B cell (primary cell): ENCODE results near the gene ADGRA3. TPM values are rescaled to one million over a fixed set of nuclear protein-coding genes. Genes with fewer than 3 reads are reported as not detected.

Source experiments
- ATAC-seq: fragments of 200-7000 bp; cut with Tn5 transposase; one replicate; pipeline ENCODE4 v1.10.0; 2021; ENCODE audit warnings: low read depth, mild to moderate bottlenecking, moderate number of reproducible peaks, moderate library complexity
- CTCF ChIA-PET: fragments of 350-600 bp; sonication (Branson Sonifier 250); formaldehyde crosslinking; loops from one replicate; lab custom pipeline; 2021; ENCODE audit warnings: antibody characterized with exemption, inconsistent platforms; lab: Charles Lee
- POLR2A ChIA-PET: fragments of 350-600 bp; sonication (Branson Sonifier 250); formaldehyde crosslinking; loops from one replicate; lab custom pipeline; 2021; ENCODE audit warnings: antibody characterized with exemption; lab: Charles Lee
- DNase-seq: peaks from one replicate; pipeline ENCODE4 v3.0.0; 2013
- H2AFZ ChIP-seq: 2 replicates; pipeline ENCODE4 v1.6.1; 2012; ENCODE audit warnings: mild to moderate bottlenecking, low read depth, low read length; ENCODE audit not compliant: insufficient read depth, poor library complexity, severe bottlenecking
- H3K27ac ChIP-seq, 2 donors: 1 replicate in 1 of 2; 2 replicates in 1 of 2; pipeline ENCODE4 v1.5.1; 2012 to 2013; ENCODE audit warnings: low read length in 2 of 2, mild to moderate bottlenecking in 2 of 2, moderate library complexity in 1 of 2
- H3K27me3 ChIP-seq, 4 experiments: fragments of 200-600 bp in 1 of 4; sonication (generic) in 1 of 4; replicated peaks in 1 of 4; 1 replicate in 2 of 4; 2 replicates in 2 of 4; pipeline versions ENCODE4 v1.6.1 to v1.7.0; 2013 to 2016; ENCODE audit warnings: low read length in 3 of 4, mild to moderate bottlenecking in 2 of 4, mixed read lengths in 1 of 4, moderate library complexity in 1 of 4; ENCODE audit not compliant: insufficient read depth in 4 of 4, control insufficient read depth in 3 of 4; ENCODE audit errors: control extremely low read depth in 1 of 4
- H3K36me3 ChIP-seq, 2 experiments: replicated peaks in 1 of 2; 1 replicate in 1 of 2; 2 replicates in 1 of 2; pipeline versions ENCODE4 v1.6.1 to v1.7.1; 2013; ENCODE audit warnings: low read length in 1 of 2; ENCODE audit not compliant: insufficient read depth in 2 of 2, control insufficient read depth in 1 of 2; ENCODE audit errors: control extremely low read depth in 1 of 2, extremely low read depth in 1 of 2
- H3K4me1 ChIP-seq, 2 donors: fragments of 200-600 bp in 1 of 2; sonication (generic) in 1 of 2; 1 replicate in 1 of 2; 2 replicates in 1 of 2; pipeline versions ENCODE4 v1.5.1 to v1.6.1; 2013 to 2017; ENCODE audit warnings: low read length in 2 of 2; ENCODE audit not compliant: control insufficient read depth in 2 of 2, insufficient read depth in 2 of 2
- H3K4me2 ChIP-seq: replicated peaks from 2 replicates; pipeline ENCODE3; 2012; ENCODE audit warnings: mild to moderate bottlenecking, low read depth, low read length; ENCODE audit not compliant: poor library complexity, severe bottlenecking
- H3K4me3 ChIP-seq, 5 experiments: fragments of 200-600 bp in 1 of 5; sonication (generic) in 1 of 5; 1 replicate in 3 of 5; 2 replicates in 2 of 5; pipeline versions ENCODE4 v1.5.1 to v1.7.0; 2011 to 2016; ENCODE audit warnings: low read length in 4 of 5, mild to moderate bottlenecking in 4 of 5, low read depth in 2 of 5, control low read depth in 1 of 5, moderate library complexity in 1 of 5; ENCODE audit not compliant: insufficient read depth in 1 of 5; ENCODE audit errors: control extremely low read depth in 1 of 5, extremely low read depth in 1 of 5
- H3K79me2 ChIP-seq: fragments of 200-600 bp; sonication (generic); one replicate; pipeline ENCODE4 v1.6.0; 2016; ENCODE audit warnings: low read length; ENCODE audit not compliant: control insufficient read depth, insufficient read depth
- H3K9ac ChIP-seq: fragments of 200-600 bp; sonication (generic); 2 replicates; pipeline ENCODE4 v1.6.1; 2017; ENCODE audit warnings: mild to moderate bottlenecking, low read length, moderate library complexity
- H3K9me3 ChIP-seq, 3 donors: one replicate each; pipeline versions ENCODE4 v1.6.1 to v1.7.1; 2013; ENCODE audit warnings: low read length in 2 of 3; ENCODE audit not compliant: control insufficient read depth in 2 of 3, insufficient read depth in 1 of 3; ENCODE audit errors: control extremely low read depth in 1 of 3
- H4K20me1 ChIP-seq: 2 replicates; pipeline ENCODE4 v1.6.0; 2012; ENCODE audit warnings: mild to moderate bottlenecking, low read length; ENCODE audit not compliant: insufficient read depth, control insufficient read depth, poor library complexity, severe bottlenecking
- H3K27ac Mint-ChIP-seq: one replicate; pipeline ENCODE4 v1.8.0; 2021; ENCODE audit warnings: mixed read lengths
- H3K27me3 Mint-ChIP-seq: one replicate; pipeline ENCODE4 v1.8.0; 2021; ENCODE audit warnings: mixed read lengths
- H3K4me1 Mint-ChIP-seq: one replicate; pipeline ENCODE4 v1.8.0; 2021; ENCODE audit warnings: mixed read lengths
- H3K4me3 Mint-ChIP-seq: one replicate; pipeline ENCODE4 v1.8.0; 2021; ENCODE audit warnings: mixed read lengths
- H3K9me3 Mint-ChIP-seq: one replicate; pipeline ENCODE4 v1.8.0; 2022; ENCODE audit warnings: mixed read lengths; ENCODE audit not compliant: insufficient read depth
- EZH2 ChIP-seq: IDR thresholded peaks from 2 replicates; pipeline ENCODE4 v1.6.1; 2012; ENCODE audit warnings: borderline replicate concordance, low read depth, mild to moderate bottlenecking, moderate library complexity, low read length; ENCODE audit not compliant: insufficient read depth, poor library complexity, severe bottlenecking
- WGBS: methylation state at CpG from one replicate; pipeline ENCODE4 v1.1.5; 2013; ENCODE audit warnings: missing lambda C conversion rate; ENCODE audit not compliant: insufficient coverage; 5-methylcytosine and 5-hydroxymethylcytosine counted together
- intact Hi-C: fragments of 100-400 bp; cut with micrococcal nuclease; formaldehyde crosslinking; loops from one replicate; pipeline ENCODE4 v1.10.0; 2022
- polyA plus RNA-seq: library from polyadenylated mRNA; depleted of rRNA; stranded (reverse); fragments of >200 nt; gene quantifications from 2 replicates; pipeline ENCODE4 v1.2.3, GENCODE V29; 2012
- total RNA-seq, 2 donors: library from RNA; stranded (reverse); fragments of 120-200 nt in 1 of 2; gene quantifications; 1 replicate in 1 of 2; 2 replicates in 1 of 2; pipeline versions ENCODE4 v1.2.3 to v1.2.4, GENCODE V29; 2013 to 2022
- TF ChIP-seq, protein P1 (sequence below): fragments of 200-600 bp; IDR thresholded peaks from one replicate; pipeline ENCODE4 v1.8.0; 2022; ENCODE audit warnings: antibody characterized with exemption, mild to moderate bottlenecking

The ADGRA3 gene
- total and polyA plus RNA-seq, 2 donors (not counting 1 experiment from before 2014, with no cell fraction given) = 0.25 TPM; not detected in 1

DNA sequence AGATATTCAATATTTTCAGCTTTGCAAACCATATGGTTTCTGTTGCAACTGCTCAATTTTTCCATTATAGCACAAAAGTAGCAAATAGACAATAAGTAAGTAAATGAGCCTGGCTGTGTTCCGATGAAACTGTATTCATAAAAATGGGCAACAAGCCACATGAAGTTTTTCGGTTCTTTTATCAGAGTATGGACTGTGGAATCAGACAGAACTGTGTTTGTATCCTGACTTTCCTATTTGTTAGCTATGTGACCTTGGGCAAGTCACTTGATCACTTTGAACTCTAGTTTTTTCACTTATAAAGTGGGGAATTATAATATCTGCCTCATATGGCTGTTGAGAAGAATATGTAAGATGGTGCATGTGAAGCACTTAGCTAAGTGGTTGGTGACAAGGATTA, 23.4 kb upstream of the ADGRA3 start:
- Histone ChIP-seq H3K36me3 (no peaks in the 10 kb centered on the region), H4K20me1 (no peaks in the 10 kb centered on the region), H3K79me2 (no peaks in the 10 kb centered on the region), H3K27ac (no peak overlapping the region), H3K27me3 (no peaks in the 10 kb centered on the region), H3K9ac (no peak overlapping the region), H2AFZ (no peak overlapping the region), H3K4me2 (no peak overlapping the region), H3K9me3 (peaks cover 0 to 4% (median 3%) of the 10 kb centered on the region in 3 donors), H3K4me3 (no peak overlapping the region), H3K4me1 (no peaks in the 10 kb centered on the region)
- ChIA-PET CTCF (no interaction called here), POLR2A (no interaction called here)
- no peak overlapping the region for H3K4me3 Mint-ChIP-seq
- H3K4me1 Mint-ChIP-seq = no peaks in the 10 kb centered on the region
- ATAC-seq (no peak), DNase-seq (no peak)
- 86% methylated on average over 2 of the region's 2 CpGs for WGBS
- H3K27ac Mint-ChIP-seq = no peak overlapping the region
- no peaks in the 10 kb centered on the region for H3K27me3 Mint-ChIP-seq
- peaks cover 21% of the 10 kb centered on the region for H3K9me3 Mint-ChIP-seq
- no peak for TF ChIP-seq EZH2
- TF ChIP-seq, protein P1, sequence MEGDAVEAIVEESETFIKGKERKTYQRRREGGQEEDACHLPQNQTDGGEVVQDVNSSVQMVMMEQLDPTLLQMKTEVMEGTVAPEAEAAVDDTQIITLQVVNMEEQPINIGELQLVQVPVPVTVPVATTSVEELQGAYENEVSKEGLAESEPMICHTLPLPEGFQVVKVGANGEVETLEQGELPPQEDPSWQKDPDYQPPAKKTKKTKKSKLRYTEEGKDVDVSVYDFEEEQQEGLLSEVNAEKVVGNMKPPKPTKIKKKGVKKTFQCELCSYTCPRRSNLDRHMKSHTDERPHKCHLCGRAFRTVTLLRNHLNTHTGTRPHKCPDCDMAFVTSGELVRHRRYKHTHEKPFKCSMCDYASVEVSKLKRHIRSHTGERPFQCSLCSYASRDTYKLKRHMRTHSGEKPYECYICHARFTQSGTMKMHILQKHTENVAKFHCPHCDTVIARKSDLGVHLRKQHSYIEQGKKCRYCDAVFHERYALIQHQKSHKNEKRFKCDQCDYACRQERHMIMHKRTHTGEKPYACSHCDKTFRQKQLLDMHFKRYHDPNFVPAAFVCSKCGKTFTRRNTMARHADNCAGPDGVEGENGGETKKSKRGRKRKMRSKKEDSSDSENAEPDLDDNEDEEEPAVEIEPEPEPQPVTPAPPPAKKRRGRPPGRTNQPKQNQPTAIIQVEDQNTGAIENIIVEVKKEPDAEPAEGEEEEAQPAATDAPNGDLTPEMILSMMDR = no peak
- intact Hi-C loops = no loop called here

DNA sequence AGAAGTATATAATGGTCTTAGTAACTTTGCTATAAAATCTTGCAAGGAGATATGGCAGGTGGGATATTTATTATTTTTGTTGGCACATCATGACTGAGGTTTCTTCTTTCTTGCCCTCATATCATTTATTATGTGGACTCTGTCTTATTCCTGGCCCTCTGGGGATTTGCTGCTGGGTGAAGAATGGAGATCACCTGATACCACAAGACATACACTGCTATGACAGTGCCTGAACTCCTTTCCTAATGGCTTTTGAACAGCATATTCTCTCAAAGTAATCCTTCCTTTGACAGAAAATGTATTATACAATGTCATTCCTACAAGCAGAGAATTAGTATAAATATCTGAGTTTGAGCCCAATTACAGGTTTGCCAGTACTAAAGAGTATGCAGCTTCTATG, 22.0 kb upstream of the ADGRA3 start:
- intact Hi-C loops = no loop called here
- Histone ChIP-seq H3K4me1 (no peaks in the 10 kb centered on the region), H2AFZ (no peak overlapping the region), H3K27me3 (no peaks in the 10 kb centered on the region), H3K9me3 (peaks cover 0 to 6% (median 3%) of the 10 kb centered on the region in 3 donors), H3K9ac (no peak overlapping the region), H4K20me1 (no peaks in the 10 kb centered on the region), H3K27ac (no peak overlapping the region), H3K4me3 (no peak overlapping the region), H3K79me2 (no peaks in the 10 kb centered on the region), H3K4me2 (no peak overlapping the region), H3K36me3 (no peaks in the 10 kb centered on the region)
- TF ChIP-seq, protein P1 = no peak
- no peak for TF ChIP-seq EZH2
- ChIA-PET CTCF (no interaction called here), POLR2A (no interaction called here)
- H3K27ac Mint-ChIP-seq = no peak overlapping the region
- DNase-seq (no peak), ATAC-seq (no peak)
- H3K4me1 Mint-ChIP-seq = no peaks in the 10 kb centered on the region
- H3K4me3 Mint-ChIP-seq = no peak overlapping the region
- peaks cover 22% of the 10 kb centered on the region for H3K9me3 Mint-ChIP-seq
- H3K27me3 Mint-ChIP-seq = no peaks in the 10 kb centered on the region
